Activated CD4-positive, CD25-positive, alpha-beta regulatory T cell treated with anti-CD3 and anti-CD28 coated beads, Interleukin-2, amount 50 U/mL, for 72 hours (primary cell): Measurements from ENCODE around the gene NINJ1.
A peak's percentile ranks its signal among the peaks of the same experiment; 100 is the strongest.

ENCODE experiments used
- DNase-seq: peaks from one replicate; pipeline ENCODE4 v3.0.0; 2021

Gene NINJ1

DNA sequence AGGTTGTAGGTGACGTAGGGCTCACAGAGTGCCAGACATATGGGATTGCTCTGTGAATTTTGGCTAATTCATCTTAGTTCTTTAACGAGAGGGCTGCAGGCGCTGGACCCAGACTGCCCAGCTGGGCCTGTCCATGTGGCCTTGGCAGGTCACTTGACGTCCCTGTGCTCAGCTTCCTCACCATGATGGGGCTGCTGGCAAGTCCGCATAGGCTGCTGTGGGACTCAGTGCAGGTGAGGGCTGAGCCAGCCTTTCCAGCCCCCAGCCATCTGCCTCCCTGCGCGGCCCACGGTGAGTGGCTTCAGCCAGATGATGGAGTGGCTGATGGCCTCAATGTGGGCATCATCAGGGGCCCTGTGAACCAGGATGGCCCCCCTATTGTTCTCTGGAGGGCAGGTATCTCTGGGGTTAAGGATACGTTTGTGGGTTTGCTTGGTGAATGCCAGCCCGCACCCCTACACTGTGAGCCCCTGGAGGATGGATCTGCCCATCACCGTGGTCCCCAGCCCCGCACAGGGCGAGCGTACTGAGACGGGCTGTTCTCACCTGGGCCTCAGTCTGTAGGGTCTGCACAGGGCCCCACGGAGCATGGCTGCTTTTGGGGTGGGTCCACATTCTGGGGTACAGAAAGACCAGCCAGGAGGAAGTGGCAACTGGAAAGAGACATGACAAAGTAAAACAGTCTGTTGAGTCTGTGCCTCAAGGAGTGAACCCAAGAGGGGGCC is 34.3 kb downstream of the NINJ1 start:
- no peak for DNase-seq

- DNase-seq: peak; percentile 71
These were observed 35.7 kb downstream of the NINJ1 start for GRCh38 chr9:93098236-93098946.

DNA sequence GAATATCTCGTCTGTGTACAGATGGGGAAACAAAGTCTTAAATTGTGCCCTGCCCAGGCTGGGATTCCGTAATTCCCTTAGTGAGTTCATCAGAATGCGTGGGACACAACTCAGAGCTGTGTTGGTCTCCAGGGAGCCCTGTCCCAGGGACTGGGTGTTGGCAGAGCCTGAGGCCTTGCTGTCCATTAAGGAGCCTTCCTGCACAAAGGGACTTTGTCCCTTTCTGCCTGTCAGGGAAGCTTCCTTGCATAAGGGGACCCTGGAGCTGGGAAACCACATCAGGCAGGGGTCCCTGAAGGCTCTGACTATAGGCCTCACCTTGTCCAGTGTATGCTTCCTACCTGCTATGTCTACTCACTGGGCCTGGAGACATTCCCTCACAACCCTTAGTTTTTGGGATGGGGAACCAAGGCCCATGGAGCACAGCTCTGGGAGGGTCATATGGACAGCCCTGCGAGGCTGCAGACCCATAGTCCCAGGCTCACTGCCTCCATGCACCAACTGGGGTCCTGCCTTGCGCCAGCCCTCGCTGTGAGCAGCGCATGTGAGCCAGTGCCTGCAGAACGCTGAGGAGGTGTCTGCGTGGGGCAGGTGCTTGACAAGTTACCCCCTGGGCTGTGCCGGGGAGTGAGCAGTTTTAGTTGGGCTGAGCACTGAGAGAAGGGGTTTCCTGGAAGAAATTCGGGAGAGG is 36.4 kb downstream of the NINJ1 start:
- no peak for DNase-seq

- no peak for DNase-seq
These were observed 37.2 kb downstream of the NINJ1 start for GRCh38 chr9:93096811-93097382.

GRCh38 chr9:93096131-93096802 is 37.8 kb downstream of the NINJ1 start, which contains the start of gene CARD19:
CARD19 (plus strand) TSS chr9:93096217; CDS start chr9:93096346, 129 bp downstream.
- no peak for DNase-seq

GRCh38 chr9:93095205-93096130 is 38.6 kb downstream of the NINJ1 start:
- peak; percentile 100 for DNase-seq

DNA sequence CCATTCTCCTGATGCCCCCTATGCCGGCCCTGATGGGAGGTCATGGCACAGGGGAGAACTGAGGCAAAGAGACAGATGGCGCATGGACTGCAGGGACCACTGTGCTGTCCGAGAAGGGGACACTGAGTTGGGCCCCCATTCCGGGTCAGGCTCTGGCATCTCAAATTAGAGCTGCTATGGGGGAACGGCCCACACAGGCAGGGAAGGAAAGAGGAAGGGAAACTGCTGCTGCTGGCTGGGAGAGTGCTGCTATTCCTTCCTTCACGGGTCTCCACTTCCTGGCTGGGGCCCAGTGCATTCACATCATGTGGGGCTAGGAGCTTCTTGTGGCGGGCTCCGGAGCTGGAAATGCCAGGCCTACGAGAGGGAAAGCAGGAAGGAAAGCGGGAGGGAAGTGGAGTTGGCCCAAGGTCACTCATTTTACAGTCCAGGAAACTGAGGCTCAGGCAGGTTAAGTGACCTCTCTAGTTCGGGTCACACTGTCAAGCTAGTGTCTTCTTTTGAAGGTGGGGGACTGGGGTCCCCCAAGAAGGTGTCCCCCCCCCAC is 39.3 kb downstream of the NINJ1 start:
- DNase-seq: no peak

- no peak for DNase-seq
These were observed 40.0 kb downstream of the NINJ1 start for GRCh38 chr9:93093877-93094657.

DNA sequence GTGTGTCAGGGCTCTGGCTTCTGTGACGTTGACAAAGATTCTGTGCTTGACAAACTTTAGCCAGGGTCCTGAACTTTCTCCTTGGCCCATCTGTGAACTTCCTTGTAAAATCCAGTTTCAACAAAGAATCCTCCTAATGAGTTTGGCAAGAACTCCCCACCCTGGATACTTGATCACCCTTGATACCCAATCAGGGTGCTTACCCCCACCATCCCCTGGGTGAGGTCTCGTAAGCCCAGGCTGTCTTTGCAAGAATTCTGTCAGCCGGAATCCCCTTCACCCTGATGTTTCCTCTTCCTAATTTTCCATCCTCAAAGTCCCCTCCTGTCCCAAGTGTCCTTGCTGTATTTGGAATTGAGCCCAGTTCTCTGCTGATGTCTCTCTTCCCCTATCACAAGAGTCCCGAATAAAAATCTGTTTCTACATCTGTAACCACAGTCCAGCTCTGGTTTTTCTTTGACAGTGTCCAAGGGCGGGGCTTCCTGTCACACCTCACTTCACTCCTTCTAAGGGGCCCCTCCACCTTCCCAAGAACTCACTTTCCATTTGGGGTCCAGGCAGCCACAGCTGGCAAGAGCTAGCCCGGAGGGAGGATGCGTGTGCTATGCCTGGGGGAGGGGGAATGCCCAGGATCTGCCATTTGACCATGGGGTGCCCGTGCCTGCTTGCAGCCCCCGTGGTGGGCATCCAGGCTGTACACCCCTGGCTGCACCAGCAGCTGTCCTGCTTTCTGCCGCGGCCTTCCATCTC is 40.7 kb downstream of the NINJ1 start:
- DNase-seq: no peak

- DNase-seq: no peak
These were observed 41.6 kb downstream of the NINJ1 start for GRCh38 chr9:93092251-93092991.

DNA sequence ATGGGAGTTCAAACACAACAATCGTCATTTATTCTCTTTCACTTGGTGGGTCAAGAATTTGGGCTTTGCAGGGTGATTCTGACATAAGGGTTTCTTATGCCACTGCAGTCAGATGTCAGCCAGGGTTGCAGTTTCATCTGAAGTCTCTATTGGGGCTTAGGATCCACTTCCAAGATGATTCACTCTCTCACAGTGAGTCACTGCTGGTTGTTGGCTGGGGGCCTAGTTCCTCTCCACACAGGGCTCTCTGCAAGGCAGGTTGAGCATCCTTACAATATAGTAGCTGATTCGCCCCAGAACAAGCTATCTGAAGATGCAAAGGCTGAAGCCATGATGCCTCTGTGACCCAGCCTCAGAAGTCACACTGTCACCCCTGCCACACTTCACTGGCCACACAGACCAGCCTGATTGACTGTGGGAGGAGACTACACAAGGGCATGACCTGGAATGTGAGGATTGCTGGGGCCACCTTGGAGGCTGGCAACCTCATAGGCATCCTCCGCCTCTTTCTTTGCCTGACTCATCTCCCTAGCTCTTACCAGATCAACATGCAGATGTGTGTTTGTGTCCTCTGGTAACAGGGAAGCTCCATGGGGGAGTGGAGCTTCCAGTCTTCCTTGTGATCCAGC is 42.5 kb downstream of the NINJ1 start:
- no peak for DNase-seq

- no peak for DNase-seq
These were observed 43.0 kb downstream of the NINJ1 start for GRCh38 chr9:93091056-93091452.

DNA sequence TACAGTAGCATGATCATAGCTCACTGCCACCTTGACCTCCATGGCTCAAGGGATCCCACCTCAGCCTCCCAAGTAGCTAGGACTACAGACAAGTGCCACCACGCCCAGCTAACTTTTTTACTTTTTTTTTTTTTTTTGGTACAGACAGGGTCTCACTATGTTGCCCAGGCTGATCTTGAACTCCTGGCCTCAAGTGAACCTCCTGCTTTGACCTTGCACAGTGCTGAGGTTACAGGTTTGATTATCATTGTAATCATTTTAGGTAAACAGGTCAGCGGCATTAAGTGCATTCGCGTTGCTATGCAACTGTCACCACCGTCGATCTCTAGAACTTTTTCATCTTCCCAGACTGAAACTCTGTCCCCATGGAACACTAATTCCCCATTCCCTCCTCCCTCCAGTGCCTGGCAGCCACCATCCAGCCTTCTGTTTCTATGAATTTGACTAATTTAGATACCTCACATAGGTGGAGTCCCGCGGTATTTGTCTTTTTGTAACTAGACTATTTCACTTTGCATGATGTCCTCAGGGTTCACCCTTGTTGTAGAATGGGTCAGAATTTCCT is 43.9 kb downstream of the NINJ1 start:
- DNase-seq: no peak

DNA sequence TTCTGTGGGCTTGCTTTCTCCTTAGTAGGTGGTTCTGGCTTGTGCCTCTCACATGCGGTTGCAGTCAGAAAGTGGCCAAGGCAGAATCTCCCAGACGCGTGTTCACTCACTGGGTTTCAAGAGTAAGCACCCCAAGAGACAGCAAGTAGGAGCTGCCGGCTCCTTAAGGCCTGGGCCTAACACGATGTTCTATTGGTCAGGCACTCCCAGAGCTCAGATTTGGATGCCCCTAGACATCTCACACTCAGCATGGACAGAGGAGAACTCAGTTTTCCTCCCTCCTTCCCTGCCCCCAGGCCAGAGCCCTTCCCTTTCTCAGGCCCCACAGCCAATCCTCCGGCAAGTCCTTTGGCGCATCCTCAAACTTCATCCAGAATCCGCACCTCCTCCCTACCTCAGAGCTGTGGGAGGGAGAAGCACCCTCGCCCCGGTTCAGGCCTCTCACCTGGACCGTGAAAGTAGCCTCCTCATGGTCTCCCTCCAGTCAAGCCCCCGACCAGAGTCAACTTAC is 44.5 kb downstream of the NINJ1 start:
- DNase-seq: no peak

DNA sequence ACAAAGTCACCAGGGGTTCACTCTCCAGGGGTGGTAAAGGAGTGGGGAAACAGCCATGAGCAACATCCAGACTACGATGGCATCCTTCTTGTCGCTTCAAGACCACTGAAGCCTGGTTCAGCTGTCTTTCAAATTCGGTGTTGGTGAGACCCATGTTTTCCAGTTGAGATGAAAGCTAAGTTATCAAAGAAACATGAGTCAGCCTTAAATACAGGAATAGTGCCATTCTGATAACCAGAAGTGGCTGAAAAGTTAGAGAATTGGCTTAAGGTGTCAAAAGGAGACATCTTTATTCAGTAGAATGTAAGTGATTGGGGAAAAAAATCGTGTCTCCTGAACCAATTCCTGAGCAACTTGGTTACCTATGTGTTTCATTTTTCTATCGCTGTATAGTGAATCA is 45.0 kb downstream of the NINJ1 start:
- DNase-seq: no peak

DNA sequence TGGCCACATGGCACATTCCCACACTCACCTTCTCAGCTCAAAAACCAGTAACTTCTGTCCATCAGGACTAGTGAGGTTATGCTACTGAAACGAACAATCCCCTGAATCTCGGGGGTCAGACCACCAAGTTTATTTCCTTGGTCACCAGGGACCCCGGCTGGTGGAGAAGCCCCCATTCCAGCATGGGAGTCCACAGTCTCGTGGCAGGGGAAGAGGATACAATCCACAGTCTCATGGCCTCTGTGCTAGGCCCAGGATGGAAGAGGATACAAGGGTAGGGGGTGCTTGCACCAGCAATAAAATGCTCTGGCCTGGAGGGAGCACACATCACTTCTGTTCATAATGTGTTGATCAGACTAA is 45.4 kb downstream of the NINJ1 start:
- no peak for DNase-seq

GRCh38 chr9:93087971-93088655 is 45.9 kb downstream of the NINJ1 start:
- no peak for DNase-seq
